SK-N-SH (cell line): ENCODE data around the gene RANBP9.

Experiments used
- CTCF ChIP-seq: fragments of 200-600 bp; sonication (generic); IDR thresholded peaks from 2 replicates; pipeline ENCODE4 v1.6.1; 2017; ENCODE audit warnings: antibody characterized with exemption, mild to moderate bottlenecking, moderate library complexity
- EP300 ChIP-seq, 2 experiments: IDR thresholded peaks; 2 replicates each; pipeline versions ENCODE4 v1.4.0 to v1.6.1; 2012; ENCODE audit warnings: borderline replicate concordance in 1 of 2, low read depth in 1 of 2, low read length in 1 of 2
- FOXM1 ChIP-seq: IDR thresholded peaks from 2 replicates; pipeline ENCODE4 v1.4.0; 2012; ENCODE audit warnings: low read depth, mild to moderate bottlenecking
- MAX ChIP-seq: IDR thresholded peaks from 2 replicates; pipeline ENCODE4 v1.4.0; 2012; ENCODE audit warnings: low read depth
- POLR2AphosphoS5 ChIP-seq: IDR thresholded peaks from 2 replicates; pipeline ENCODE4 v1.6.1; 2012; ENCODE audit warnings: low read depth, low read length
- RAD21 ChIP-seq: IDR thresholded peaks from 2 replicates; pipeline ENCODE4 v1.6.1; 2012; ENCODE audit warnings: mild to moderate bottlenecking, low read length
- REST ChIP-seq: IDR thresholded peaks from 2 replicates; pipeline ENCODE4 v1.6.1; 2012; ENCODE audit warnings: mild to moderate bottlenecking, low read depth, low read length, moderate library complexity
- RFX5 ChIP-seq: IDR thresholded peaks from 2 replicates; pipeline ENCODE4 v1.6.1; 2012; ENCODE audit warnings: mild to moderate bottlenecking, improper control_type of control experiment, low read length
- RXRA ChIP-seq: IDR thresholded peaks from 2 replicates; pipeline ENCODE4 v1.4.0; 2012; ENCODE audit warnings: low read depth, mild to moderate bottlenecking, borderline replicate concordance
- SIN3A ChIP-seq: IDR thresholded peaks from 2 replicates; pipeline ENCODE4 v1.6.1; 2012; ENCODE audit warnings: low read depth, mild to moderate bottlenecking, low read length, moderate library complexity, borderline replicate concordance
- SMC3 ChIP-seq: IDR thresholded peaks from 2 replicates; pipeline ENCODE4 v1.6.1; 2012; ENCODE audit warnings: low read depth, low read length, improper control_type of control experiment
- YY1 ChIP-seq: IDR thresholded peaks from 2 replicates; pipeline ENCODE4 v1.4.0; 2012; ENCODE audit warnings: low read depth, mild to moderate bottlenecking
- ZBTB33 ChIP-seq: IDR thresholded peaks from 2 replicates; pipeline ENCODE4 v1.4.0; 2012; ENCODE audit warnings: low read depth, borderline replicate concordance

- TF ChIP-seq SMC3 (no peak), CTCF (no peak), ZBTB33 (no peak), RXRA (no peak), EP300 (IDR thresholded peaks at IDR 0.05; ENCODE audit: borderline replicate concordance in 1 of 2, low read depth in 1 of 2, low read length in 1 of 2) (no peak), YY1 (no peak), POLR2AphosphoS5 (no peak), RFX5 (no peak), REST (no peak), RAD21 (no peak), SIN3A (no peak), MAX (no peak), FOXM1 (no peak)
Observed at GRCh38 chr6:13702809-13703302, 8.8 kb downstream of the RANBP9 start.
